K562 (cell line): Measurements from ENCODE around the gene MBNL1. TPM values are rescaled to one million over a fixed set of nuclear protein-coding genes. Genes with fewer than 3 reads are reported as not detected.

ENCODE experiments used
- CBX1 ChIP-seq: sonication (generic); IDR thresholded peaks from 2 replicates; pipeline ENCODE4 v1.6.1; 2016; ENCODE audit warnings: antibody characterized with exemption, low read depth, mild to moderate bottlenecking
- CHD4 ChIP-seq: fragments of 200-600 bp; sonication (generic); IDR thresholded peaks from 3 replicates; pipeline ENCODE4 v1.6.1; 2012; ENCODE audit warnings: low read depth, mild to moderate bottlenecking, mixed read lengths, low read length, inconsistent platforms; ENCODE audit not compliant: insufficient read depth, insufficient replicate concordance, poor library complexity, severe bottlenecking
- FOSL1 ChIP-seq: fragments of 200-800 bp; sonication (Bioruptor generic); conservative IDR thresholded peaks from 2 replicates; pipeline ENCODE4 v1.6.1; 2016; ENCODE audit warnings: missing genetic modification characterization, missing compliant biosample characterization
- HDAC1 ChIP-seq, 2 experiments: fragments of 450-650 bp; IDR thresholded peaks; 2 replicates each; pipeline ENCODE4 v1.6.1; 2016 to 2017; ENCODE audit warnings: inconsistent platforms in 1 of 2, mild to moderate bottlenecking in 1 of 2, moderate library complexity in 1 of 2
- SMARCC2 ChIP-seq: fragments of 450-650 bp; IDR thresholded peaks from 2 replicates; pipeline ENCODE4 v1.6.1; 2017; ENCODE audit warnings: antibody characterized with exemption, moderate library complexity, mild to moderate bottlenecking, low read depth
- SNRNP70 ChIP-seq: fragments of 200-400 bp; formaldehyde crosslinking; optimal IDR thresholded peaks from 2 replicates; pipeline ENCODE3; 2017; ENCODE audit warnings: low read depth, low read length
- ZBTB2 ChIP-seq: fragments of 450-650 bp; IDR thresholded peaks from 2 replicates; pipeline ENCODE4 v1.6.1; 2016; ENCODE audit warnings: antibody characterized with exemption
- ZNF586 ChIP-seq: fragments of 450-650 bp; formaldehyde crosslinking; conservative IDR thresholded peaks from 2 replicates; pipeline ENCODE4 v1.4.0; 2020; ENCODE audit warnings: mild to moderate bottlenecking, moderate library complexity
- polyA plus RNA-seq, 8 experiments: library from polyadenylated mRNA; depleted of rRNA in 4 of 8; stranded (reverse) in 5 of 8; unstranded in 3 of 8; fragments of >200 nt; fragmentation: Nextera tagmentation in 2 of 8; fragmentation: Illumina TruSeq in 1 of 8; extraction: Ambion mirVana in 2 of 8; extraction: Trizol in 1 of 8; gene quantifications; 2 replicates each; pipeline versions ENCODE4 v1.2.1 to v1.2.3, GENCODE V29; 2011 to 2014; ENCODE audit warnings: inconsistent platforms in 1 of 8, missing spikeins in 1 of 8
- total RNA-seq, 7 experiments: library from RNA; depleted of rRNA in 6 of 7; stranded (reverse); fragments of >200 nt in 6 of 7; fragmentation: Illumina TruSeq in 2 of 7; extraction: Trizol in 2 of 7; gene quantifications; 2 replicates each; pipeline versions ENCODE4 v1.2.1 to v1.2.3, GENCODE V29; 2011 to 2021; ENCODE audit warnings: low replicate concordance in 1 of 7
- TF ChIP-seq, protein P1 (sequence below): fragments of 450-650 bp; IDR thresholded peaks from 2 replicates; pipeline ENCODE4 v1.7.1; 2018; ENCODE audit warnings: mild to moderate bottlenecking, low read depth; ENCODE audit not compliant: partially characterized antibody

The MBNL1 gene
- total and polyA plus RNA-seq, 9 of the 15 experiments (the other 6 are each of a cell fraction or from before 2014, with no cell fraction given): 70.3 to 243 (median 220) TPM

GRCh38 chr3:152229692-152230091, 39.0 kb upstream of the MBNL1 start (continued):
- TF ChIP-seq, protein P1, sequence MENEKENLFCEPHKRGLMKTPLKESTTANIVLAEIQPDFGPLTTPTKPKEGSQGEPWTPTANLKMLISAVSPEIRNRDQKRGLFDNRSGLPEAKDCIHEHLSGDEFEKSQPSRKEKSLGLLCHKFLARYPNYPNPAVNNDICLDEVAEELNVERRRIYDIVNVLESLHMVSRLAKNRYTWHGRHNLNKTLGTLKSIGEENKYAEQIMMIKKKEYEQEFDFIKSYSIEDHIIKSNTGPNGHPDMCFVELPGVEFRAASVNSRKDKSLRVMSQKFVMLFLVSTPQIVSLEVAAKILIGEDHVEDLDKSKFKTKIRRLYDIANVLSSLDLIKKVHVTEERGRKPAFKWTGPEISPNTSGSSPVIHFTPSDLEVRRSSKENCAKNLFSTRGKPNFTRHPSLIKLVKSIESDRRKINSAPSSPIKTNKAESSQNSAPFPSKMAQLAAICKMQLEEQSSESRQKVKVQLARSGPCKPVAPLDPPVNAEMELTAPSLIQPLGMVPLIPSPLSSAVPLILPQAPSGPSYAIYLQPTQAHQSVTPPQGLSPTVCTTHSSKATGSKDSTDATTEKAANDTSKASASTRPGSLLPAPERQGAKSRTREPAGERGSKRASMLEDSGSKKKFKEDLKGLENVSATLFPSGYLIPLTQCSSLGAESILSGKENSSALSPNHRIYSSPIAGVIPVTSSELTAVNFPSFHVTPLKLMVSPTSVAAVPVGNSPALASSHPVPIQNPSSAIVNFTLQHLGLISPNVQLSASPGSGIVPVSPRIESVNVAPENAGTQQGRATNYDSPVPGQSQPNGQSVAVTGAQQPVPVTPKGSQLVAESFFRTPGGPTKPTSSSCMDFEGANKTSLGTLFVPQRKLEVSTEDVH: no peak
- TF ChIP-seq ZBTB2: no peak
- TF ChIP-seq SMARCC2: no peak
- TF ChIP-seq CBX1: no peak
- peak in 1 of 2 experiments; percentile 49; a peak in 1 of 4 replicates for TF ChIP-seq HDAC1 (IDR thresholded peaks at IDR 0.05)
- no peak for TF ChIP-seq ZNF586 (CRISPR knock-in tag)
- TF ChIP-seq CHD4: no peak
- no peak for TF ChIP-seq SNRNP70
- TF ChIP-seq FOSL1: no peak
